Gastrocnemius medialis (tissue), 4 donors: ENCODE measurements around the gene RPS6KB2. TPM values are rescaled to one million over a fixed set of nuclear protein-coding genes. Genes with fewer than 3 reads are reported as not detected.

ENCODE experiments used
- ATAC-seq, 2 donors: fragments of 150-250 bp; one replicate each; pipeline ENCODE4 v1.9.1; 2016
- DNase-seq, 2 donors: peaks; one replicate each; pipeline ENCODE4 v3.0.0-alpha.2; 2019
- H3K27ac ChIP-seq, 4 donors: fragments of 200-600 bp; sonication (generic); 1 replicate in 1 of 4; 2 replicates in 3 of 4; pipeline ENCODE4 v1.5.1; 2016 to 2018; ENCODE audit warnings: mild to moderate bottlenecking in 2 of 4, moderate library complexity in 1 of 4
- H3K27me3 ChIP-seq, 3 donors: fragments of 200-600 bp; sonication (generic) in 2 of 3; 1 replicate in 1 of 3; 2 replicates in 2 of 3; pipeline versions ENCODE4 v1.5.1 to v1.6.0; 2016 to 2019; ENCODE audit warnings: mild to moderate bottlenecking in 1 of 3, moderate library complexity in 1 of 3
- H3K36me3 ChIP-seq, 2 donors: fragments of 200-600 bp; sonication (generic) in 1 of 2; one replicate each; pipeline ENCODE4 v1.5.1; 2017 to 2018
- H3K4me1 ChIP-seq, 2 donors: fragments of 200-600 bp; sonication (generic) in 1 of 2; one replicate each; pipeline ENCODE4 v1.5.1; 2016 to 2017; ENCODE audit warnings: mild to moderate bottlenecking in 2 of 2
- H3K4me3 ChIP-seq, 4 donors: fragments of 200-600 bp; sonication (generic) in 3 of 4; 1 replicate in 1 of 4; 2 replicates in 3 of 4; pipeline ENCODE4 v1.5.1; 2016 to 2019; ENCODE audit warnings: mild to moderate bottlenecking in 2 of 4
- H3K9me3 ChIP-seq, 3 donors: fragments of 200-600 bp; sonication (generic) in 2 of 3; 1 replicate in 1 of 3; 2 replicates in 2 of 3; pipeline ENCODE4 v1.5.1; 2016 to 2019
- POLR2A ChIP-seq, 2 donors: fragments of 450-650 bp; IDR thresholded peaks; one replicate each; pipeline ENCODE4 v1.6.1; 2017; ENCODE audit warnings: antibody characterized with exemption in 2 of 2, mild to moderate bottlenecking in 2 of 2, moderate library complexity in 2 of 2
- in situ Hi-C, 4 donors: fragments of 200-750 bp; cut with MboI; loops; one replicate each; pipeline versions ENCODE4 v1.15.0 to v1.8.0; 2017; ENCODE audit warnings: low sequenced_read_pairs in 4 of 4
- intact Hi-C: fragments of 100-400 bp; cut with DNase I; formaldehyde crosslinking; loops from one replicate; pipeline ENCODE4 v1.15.1; 2023; ENCODE audit warnings: low total_unique reads
- total RNA-seq, 4 donors: library from RNA; depleted of rRNA; stranded (reverse); fragments of >200 nt; gene quantifications; one replicate each; pipeline versions ENCODE4 v1.1.0 to v1.2.3, GENCODE V29; 2016
- TF ChIP-seq, protein P1 (sequence below), 5 experiments: fragments of 450-650 bp in 3 of 5; fragments of 200-600 bp in 2 of 5; sonication (generic) in 2 of 5; IDR thresholded peaks in 4 of 5; conservative IDR thresholded peaks in 1 of 5; 1 replicate in 4 of 5; 2 replicates in 1 of 5; pipeline ENCODE4 v1.5.1; 2016 to 2019; ENCODE audit warnings: antibody characterized with exemption in 5 of 5, mild to moderate bottlenecking in 3 of 5, moderate library complexity in 3 of 5

The RPS6KB2 gene
- total RNA-seq, 4 donors from 2014 or later: 38.0 to 74.1 (median 39.4) TPM

DNA sequence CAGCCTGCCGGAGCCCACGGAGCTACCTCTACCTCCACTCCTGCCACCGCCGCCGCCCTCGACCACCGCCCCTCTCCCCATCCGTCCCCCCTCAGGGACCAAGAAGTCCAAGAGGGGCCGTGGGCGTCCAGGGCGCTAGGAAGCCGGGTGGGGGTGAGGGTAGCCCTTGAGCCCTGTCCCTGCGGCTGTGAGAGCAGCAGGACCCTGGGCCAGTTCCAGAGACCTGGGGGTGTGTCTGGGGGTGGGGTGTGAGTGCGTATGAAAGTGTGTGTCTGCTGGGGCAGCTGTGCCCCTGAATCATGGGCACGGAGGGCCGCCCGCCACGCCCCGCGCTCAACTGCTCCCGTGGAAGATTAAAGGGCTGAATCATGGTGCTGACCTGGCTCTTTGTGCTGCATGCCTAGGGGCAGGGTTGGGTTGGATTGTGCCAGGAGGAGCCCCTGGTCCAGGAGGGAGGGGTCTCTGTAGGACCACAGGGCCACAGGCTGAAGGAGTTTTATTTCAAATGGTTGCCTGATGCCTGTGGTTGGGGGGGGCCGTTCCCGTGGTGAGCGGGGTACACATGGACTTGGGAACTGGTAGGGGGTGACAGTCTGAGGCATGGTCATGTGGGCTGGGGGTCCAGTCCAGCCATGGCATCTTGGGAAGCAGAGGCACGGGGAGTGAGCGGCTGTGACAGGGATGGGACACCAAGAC, 6.9 kb downstream of the RPS6KB2 start:
- Histone ChIP-seq H3K4me1 (peaks cover 7 to 10% of the 10 kb centered on the region in 2 donors), H3K36me3 (peaks cover 0 to 55% of the 10 kb centered on the region in 2 donors), H3K4me3 (no peak overlapping the region), H3K9me3 (no peaks in the 10 kb centered on the region), H3K27ac (no peak overlapping the region), H3K27me3 (no peaks in the 10 kb centered on the region)
- intact Hi-C loops: no loop called here
- in situ Hi-C loops: no loop called here
- no peak for TF ChIP-seq POLR2A (IDR thresholded peaks at IDR 0.05)
- TF ChIP-seq, protein P1, sequence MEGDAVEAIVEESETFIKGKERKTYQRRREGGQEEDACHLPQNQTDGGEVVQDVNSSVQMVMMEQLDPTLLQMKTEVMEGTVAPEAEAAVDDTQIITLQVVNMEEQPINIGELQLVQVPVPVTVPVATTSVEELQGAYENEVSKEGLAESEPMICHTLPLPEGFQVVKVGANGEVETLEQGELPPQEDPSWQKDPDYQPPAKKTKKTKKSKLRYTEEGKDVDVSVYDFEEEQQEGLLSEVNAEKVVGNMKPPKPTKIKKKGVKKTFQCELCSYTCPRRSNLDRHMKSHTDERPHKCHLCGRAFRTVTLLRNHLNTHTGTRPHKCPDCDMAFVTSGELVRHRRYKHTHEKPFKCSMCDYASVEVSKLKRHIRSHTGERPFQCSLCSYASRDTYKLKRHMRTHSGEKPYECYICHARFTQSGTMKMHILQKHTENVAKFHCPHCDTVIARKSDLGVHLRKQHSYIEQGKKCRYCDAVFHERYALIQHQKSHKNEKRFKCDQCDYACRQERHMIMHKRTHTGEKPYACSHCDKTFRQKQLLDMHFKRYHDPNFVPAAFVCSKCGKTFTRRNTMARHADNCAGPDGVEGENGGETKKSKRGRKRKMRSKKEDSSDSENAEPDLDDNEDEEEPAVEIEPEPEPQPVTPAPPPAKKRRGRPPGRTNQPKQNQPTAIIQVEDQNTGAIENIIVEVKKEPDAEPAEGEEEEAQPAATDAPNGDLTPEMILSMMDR (IDR thresholded peaks at IDR 0.05 in 4 of 5, conservative IDR thresholded peaks at IDR 0.05 in 1 of 5): no peak
- ATAC-seq (no peak), DNase-seq (no peak)

DNA sequence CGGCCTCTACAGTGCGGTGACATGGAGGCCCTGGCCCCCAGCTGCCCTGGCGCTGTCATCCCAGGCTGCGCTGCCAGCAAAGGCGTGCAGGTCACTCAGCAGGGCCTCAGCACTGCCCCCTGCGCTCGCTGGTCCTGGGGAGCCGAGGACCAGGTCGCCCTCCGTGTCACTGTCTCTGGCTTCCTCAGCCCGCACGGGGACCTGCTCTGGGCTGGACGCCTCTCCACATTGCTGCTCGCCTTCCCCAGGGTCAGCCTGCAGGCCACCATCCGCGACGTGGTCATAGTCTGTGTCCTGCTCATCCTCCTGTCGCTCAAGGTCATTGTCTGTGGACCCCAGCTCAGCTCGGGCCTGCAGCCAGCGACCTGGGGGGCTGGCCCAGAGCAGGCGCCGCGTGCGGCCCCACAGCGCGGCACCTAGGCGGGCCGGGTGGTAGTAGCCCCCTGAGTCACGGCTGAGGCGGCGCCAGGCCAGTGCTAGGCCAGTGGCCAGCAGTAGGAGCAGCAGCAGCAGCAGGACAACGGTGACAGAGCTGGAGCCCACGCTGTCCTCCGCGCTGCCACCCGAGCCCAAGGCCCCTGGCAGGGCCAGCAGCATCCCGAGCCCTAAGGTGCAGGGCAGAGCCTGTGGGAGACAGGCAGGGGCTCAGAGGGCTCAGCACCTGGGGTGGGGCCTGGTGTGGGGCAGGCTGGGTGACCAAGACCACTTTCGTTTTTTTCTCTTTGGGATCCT, 7.6 kb downstream of the RPS6KB2 start:
- Histone ChIP-seq H3K27ac (peak overlapping the region in 2 of 4 donors; percentile 25 to 52), H3K36me3 (peaks cover 0 to 49% of the 10 kb centered on the region in 2 donors), H3K9me3 (no peaks in the 10 kb centered on the region), H3K27me3 (no peaks in the 10 kb centered on the region), H3K4me1 (peaks cover 5 to 7% of the 10 kb centered on the region in 2 donors), H3K4me3 (no peak overlapping the region)
- in situ Hi-C loops: no loop called here
- DNase-seq (no peak), ATAC-seq (no peak)
- intact Hi-C loops: no loop called here
- no peak for TF ChIP-seq POLR2A (IDR thresholded peaks at IDR 0.05)
- TF ChIP-seq, protein P1 (IDR thresholded peaks at IDR 0.05 in 4 of 5, conservative IDR thresholded peaks at IDR 0.05 in 1 of 5): no peak

DNA sequence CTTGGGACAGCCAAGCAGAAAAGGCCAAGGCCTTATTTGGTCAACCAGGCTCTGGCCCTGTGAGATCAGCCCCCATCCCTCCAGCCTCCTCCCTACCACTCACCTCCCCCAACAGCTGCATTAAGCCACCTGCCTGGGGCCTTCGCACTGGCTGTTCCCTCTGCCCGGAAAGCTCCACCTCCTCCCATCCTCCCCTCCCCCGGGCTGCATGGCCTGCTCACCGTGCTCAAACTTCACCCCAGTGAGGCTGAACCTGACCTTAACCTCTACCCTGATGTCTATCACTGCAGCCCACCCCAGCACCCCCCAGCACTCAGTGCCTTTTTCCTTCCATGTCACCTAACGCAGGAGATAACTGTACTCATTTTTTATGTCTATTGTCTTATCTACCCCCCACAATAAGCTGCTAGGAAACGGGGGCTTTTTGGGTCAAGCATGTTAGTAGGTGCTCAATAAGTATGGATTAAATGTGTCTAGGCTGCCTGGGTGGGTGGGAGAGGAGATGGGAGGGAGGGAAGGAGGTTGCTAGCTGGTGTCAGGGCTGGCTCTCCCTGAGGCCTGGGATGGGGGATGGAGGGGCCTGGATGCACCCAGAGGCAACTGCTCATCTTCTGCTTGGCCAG, 8.3 kb downstream of the RPS6KB2 start:
- TF ChIP-seq, protein P1 (IDR thresholded peaks at IDR 0.05 in 4 of 5, conservative IDR thresholded peaks at IDR 0.05 in 1 of 5): no peak
- TF ChIP-seq POLR2A (IDR thresholded peaks at IDR 0.05): no peak
- Histone ChIP-seq H3K36me3 (peaks cover 0 to 42% of the 10 kb centered on the region in 2 donors), H3K4me3 (no peak overlapping the region), H3K9me3 (no peaks in the 10 kb centered on the region), H3K27me3 (no peaks in the 10 kb centered on the region), H3K27ac (peak overlapping the region in 2 of 4 donors; percentile 25 to 52), H3K4me1 (peaks cover 0 to 7% of the 10 kb centered on the region in 2 donors)
- no peak for DNase-seq
- intact Hi-C loops (no loop called here), in situ Hi-C loops (no loop called here)
- no peak for ATAC-seq

DNA sequence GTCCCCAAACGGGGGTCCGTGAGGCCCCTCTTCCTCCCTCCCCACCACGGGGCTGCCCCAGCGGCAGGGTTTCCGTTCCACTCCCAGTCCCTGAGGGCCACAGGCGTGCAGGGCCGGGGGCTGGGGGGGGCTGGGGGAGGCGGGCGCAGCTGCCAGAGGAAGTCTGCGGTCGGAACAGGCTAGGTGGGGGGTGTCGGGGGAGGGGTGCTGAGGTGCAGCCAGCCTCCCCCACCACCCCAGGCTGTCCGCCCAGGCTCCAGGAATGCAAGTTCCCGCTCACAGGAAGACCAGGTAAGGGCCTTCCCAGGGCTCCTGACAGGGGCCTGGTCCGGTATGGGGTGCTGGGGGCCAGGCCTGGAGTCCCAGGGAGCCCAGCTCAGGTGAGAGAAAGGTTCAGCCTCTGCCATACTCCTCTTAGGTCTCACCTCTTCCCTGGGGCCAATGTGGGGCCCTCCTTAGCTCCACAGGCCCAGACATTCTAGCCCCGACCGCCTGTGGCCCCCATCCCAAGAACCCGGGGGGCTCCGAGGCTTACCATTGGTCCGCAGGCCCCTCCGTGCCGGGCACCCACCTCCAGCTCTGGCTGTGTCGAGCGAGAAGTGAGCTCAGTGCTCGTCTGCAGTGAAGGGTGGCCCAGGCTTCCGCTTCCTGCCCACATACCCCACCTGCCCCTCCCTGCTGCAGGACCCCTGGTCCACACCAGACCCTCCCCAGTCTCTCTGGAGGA, 9.0 kb downstream of the RPS6KB2 start, which contains the start of gene PTPRCAP:
Gene PTPRCAP (minus strand): TSS at position 601 of the 727 bp plus-strand sequence. CDS start 63 bp downstream, at position 538.
- Histone ChIP-seq H3K27ac (peak within 1 kb of the TSS in 1 of 4 donors; percentile 52), H3K4me1 (peaks cover 0 to 7% of the 10 kb centered on the region in 2 donors), H3K36me3 (peaks cover 0 to 36% of the 10 kb centered on the region in 2 donors), H3K9me3 (no peaks in the 10 kb centered on the region), H3K27me3 (no peaks in the 10 kb centered on the region), H3K4me3 (no peak within 1 kb of the TSS)
- in situ Hi-C loops: no loop called here
- TF ChIP-seq, protein P1 (IDR thresholded peaks at IDR 0.05 in 4 of 5, conservative IDR thresholded peaks at IDR 0.05 in 1 of 5): no peak
- TF ChIP-seq POLR2A (IDR thresholded peaks at IDR 0.05): no peak
- no peak for DNase-seq
- intact Hi-C loops: no loop called here
- no peak for ATAC-seq
